HFFc6 (cell line): ENCODE measurements around the gene SNTN. TPM values are rescaled to one million over a fixed set of nuclear protein-coding genes. Genes with fewer than 3 reads are reported as not detected.

Source experiments
- DNase-seq: peaks from one replicate; pipeline ENCODE4 v3.0.0-alpha.2; 2018
- H3K27ac Mint-ChIP-seq: 2 replicates; pipeline ENCODE4 v1.8.0; 2020; ENCODE audit warnings: mild to moderate bottlenecking, mixed read lengths
- H3K27me3 Mint-ChIP-seq: 2 replicates; pipeline ENCODE4 v1.8.0; 2021; ENCODE audit warnings: mild to moderate bottlenecking, moderate library complexity, mixed read lengths; ENCODE audit not compliant: insufficient read depth
- H3K36me3 Mint-ChIP-seq: 2 replicates; pipeline ENCODE4 v1.8.0; 2021; ENCODE audit warnings: low read depth, mixed read lengths
- H3K4me1 Mint-ChIP-seq: 2 replicates; pipeline ENCODE4 v1.8.0; 2020; ENCODE audit warnings: low read depth, mixed read lengths
- H3K4me3 Mint-ChIP-seq: 2 replicates; pipeline ENCODE4 v1.8.0; 2020; ENCODE audit warnings: mild to moderate bottlenecking, moderate library complexity, mixed read lengths
- H3K9me3 Mint-ChIP-seq: 2 replicates; pipeline ENCODE4 v1.8.0; 2020; ENCODE audit warnings: mild to moderate bottlenecking, mixed read lengths
- total RNA-seq, 6 experiments: library from RNA; stranded (reverse); fragmentation: NEBNext Ultra II Directional; extraction: Animal tissue kit (Norgen Biotek cat#: 25700); gene quantifications; 2 replicates in 1 of 6; 3 replicates in 5 of 6; pipeline ENCODE4 v1.2.3, GENCODE V29; 2021
- TF ChIP-seq, protein P1 (sequence below): fragments of 200-600 bp; sonication (generic); IDR thresholded peaks from 2 replicates; pipeline ENCODE4 v1.5.0; 2021; ENCODE audit warnings: antibody characterized with exemption, mild to moderate bottlenecking

The SNTN gene
- total RNA-seq, 6 experiments from 2014 or later: not detected

- Mint-ChIP-seq H3K36me3 (no peaks in the 10 kb centered on the region), H3K27ac (peak overlapping the region; percentile 78), H3K27me3 (no peaks in the 10 kb centered on the region; the same call in 1 of the 2 replicates), H3K4me1 (peaks cover 47% of the 10 kb centered on the region), H3K4me3 (peak overlapping the region; percentile 43), H3K9me3 (no peaks in the 10 kb centered on the region)
- TF ChIP-seq, protein P1, sequence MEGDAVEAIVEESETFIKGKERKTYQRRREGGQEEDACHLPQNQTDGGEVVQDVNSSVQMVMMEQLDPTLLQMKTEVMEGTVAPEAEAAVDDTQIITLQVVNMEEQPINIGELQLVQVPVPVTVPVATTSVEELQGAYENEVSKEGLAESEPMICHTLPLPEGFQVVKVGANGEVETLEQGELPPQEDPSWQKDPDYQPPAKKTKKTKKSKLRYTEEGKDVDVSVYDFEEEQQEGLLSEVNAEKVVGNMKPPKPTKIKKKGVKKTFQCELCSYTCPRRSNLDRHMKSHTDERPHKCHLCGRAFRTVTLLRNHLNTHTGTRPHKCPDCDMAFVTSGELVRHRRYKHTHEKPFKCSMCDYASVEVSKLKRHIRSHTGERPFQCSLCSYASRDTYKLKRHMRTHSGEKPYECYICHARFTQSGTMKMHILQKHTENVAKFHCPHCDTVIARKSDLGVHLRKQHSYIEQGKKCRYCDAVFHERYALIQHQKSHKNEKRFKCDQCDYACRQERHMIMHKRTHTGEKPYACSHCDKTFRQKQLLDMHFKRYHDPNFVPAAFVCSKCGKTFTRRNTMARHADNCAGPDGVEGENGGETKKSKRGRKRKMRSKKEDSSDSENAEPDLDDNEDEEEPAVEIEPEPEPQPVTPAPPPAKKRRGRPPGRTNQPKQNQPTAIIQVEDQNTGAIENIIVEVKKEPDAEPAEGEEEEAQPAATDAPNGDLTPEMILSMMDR: no peak
- DNase-seq: peak; percentile 73
These were observed 3.0 kb downstream of the SNTN start for GRCh38 chr3:63655519-63655918.

DNA sequence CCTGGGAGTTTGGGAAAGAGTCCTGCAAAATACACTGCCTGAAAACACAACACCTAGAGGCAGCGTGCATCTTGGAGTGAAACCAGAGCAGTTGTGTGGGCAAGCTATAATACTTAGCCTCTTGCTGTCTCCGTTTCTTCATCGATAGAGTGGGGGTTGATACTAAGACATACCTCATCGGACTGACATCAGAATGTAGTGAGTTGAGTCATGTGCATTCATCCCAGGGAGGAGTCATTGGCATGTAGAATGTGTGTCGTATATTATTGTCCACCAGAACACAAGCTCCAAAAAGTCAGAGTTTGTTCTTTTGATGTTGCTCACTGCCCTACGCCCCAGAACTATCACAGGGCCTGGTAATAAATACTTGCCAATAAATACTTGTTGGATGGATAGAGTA, 4.3 kb downstream of the SNTN start:
- DNase-seq: peak; percentile 77
- no peaks in the 10 kb centered on the region for H3K36me3 Mint-ChIP-seq
- no peaks in the 10 kb centered on the region for H3K9me3 Mint-ChIP-seq
- peak overlapping the region; percentile 79 for H3K27ac Mint-ChIP-seq
- TF ChIP-seq, protein P1: no peak
- H3K4me3 Mint-ChIP-seq: peak overlapping the region; percentile 55
- peaks cover 47% of the 10 kb centered on the region for H3K4me1 Mint-ChIP-seq
- no peaks in the 10 kb centered on the region; the same call in 1 of the 2 replicates for H3K27me3 Mint-ChIP-seq

- Mint-ChIP-seq H3K4me3 (no peak overlapping the region), H3K27ac (no peak overlapping the region), H3K27me3 (peaks cover 1% of the 10 kb centered on the region; the same call in 1 of the 2 replicates), H3K9me3 (no peaks in the 10 kb centered on the region), H3K36me3 (no peaks in the 10 kb centered on the region), H3K4me1 (peaks cover 20% of the 10 kb centered on the region)
- DNase-seq: no peak
- TF ChIP-seq, protein P1: peak; percentile 72
These were observed 8.8 kb downstream of the SNTN start for GRCh38 chr3:63661242-63661641.

GRCh38 chr3:63662011-63662410, 9.5 kb downstream of the SNTN start:
- Mint-ChIP-seq H3K27ac (no peak overlapping the region), H3K9me3 (no peaks in the 10 kb centered on the region), H3K27me3 (peaks cover 1% of the 10 kb centered on the region; the same call in 1 of the 2 replicates), H3K4me1 (peaks cover 12% of the 10 kb centered on the region), H3K36me3 (no peaks in the 10 kb centered on the region), H3K4me3 (no peak overlapping the region)
- DNase-seq: no peak
- TF ChIP-seq, protein P1: no peak

DNA sequence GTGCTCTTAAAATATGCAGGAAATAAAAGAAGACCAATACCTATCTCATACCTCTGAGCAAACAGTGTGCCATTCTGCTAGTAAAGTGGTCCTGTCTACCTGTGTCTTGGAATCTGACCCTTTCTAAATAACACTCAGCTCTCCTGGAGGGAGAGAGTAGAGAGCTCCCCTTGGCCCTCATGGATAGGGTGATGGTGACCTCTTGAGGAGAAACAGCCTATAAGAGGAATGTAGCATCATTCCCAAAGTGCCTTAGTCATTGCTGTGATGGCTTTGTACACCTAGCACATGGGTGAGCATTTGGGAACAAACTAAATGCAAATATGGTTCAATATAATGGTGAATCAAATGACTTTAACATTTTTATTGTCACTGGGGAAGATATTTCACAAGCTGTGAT, 10.0 kb downstream of the SNTN start:
- TF ChIP-seq, protein P1: peak; percentile 57; the same call in 1 of the 2 replicates
- Mint-ChIP-seq H3K4me1 (peaks cover 7% of the 10 kb centered on the region), H3K9me3 (no peaks in the 10 kb centered on the region), H3K27ac (no peak overlapping the region), H3K36me3 (no peaks in the 10 kb centered on the region), H3K4me3 (no peak overlapping the region), H3K27me3 (peaks cover 1% of the 10 kb centered on the region; the same call in 1 of the 2 replicates)
- DNase-seq: peak; percentile 35

- TF ChIP-seq, protein P1: no peak
- peaks cover 8% of the 10 kb centered on the region for H3K4me1 Mint-ChIP-seq
- no peak for DNase-seq
- peaks cover 10% of the 10 kb centered on the region for H3K27me3 Mint-ChIP-seq
- H3K36me3 Mint-ChIP-seq: no peaks in the 10 kb centered on the region
- H3K27ac Mint-ChIP-seq: no peak overlapping the region
- H3K4me3 Mint-ChIP-seq: no peak overlapping the region
- H3K9me3 Mint-ChIP-seq: no peaks in the 10 kb centered on the region
These were observed 18.1 kb downstream of the SNTN start for GRCh38 chr3:63670544-63670943.
